GM12874 (cell line): ENCODE data around the gene BLACAT1.

ENCODE experiments used
- TF ChIP-seq, protein P1 (sequence below): IDR thresholded peaks from 2 replicates; pipeline ENCODE4 v1.5.1; 2011; ENCODE audit warnings: low read depth, mild to moderate bottlenecking, control low read depth, low read length, moderate library complexity; ENCODE audit not compliant: insufficient read depth

Gene BLACAT1

GRCh38 chr1:205492201-205492667 lies 36.4 kb upstream of the BLACAT1 start:
- TF ChIP-seq, protein P1, sequence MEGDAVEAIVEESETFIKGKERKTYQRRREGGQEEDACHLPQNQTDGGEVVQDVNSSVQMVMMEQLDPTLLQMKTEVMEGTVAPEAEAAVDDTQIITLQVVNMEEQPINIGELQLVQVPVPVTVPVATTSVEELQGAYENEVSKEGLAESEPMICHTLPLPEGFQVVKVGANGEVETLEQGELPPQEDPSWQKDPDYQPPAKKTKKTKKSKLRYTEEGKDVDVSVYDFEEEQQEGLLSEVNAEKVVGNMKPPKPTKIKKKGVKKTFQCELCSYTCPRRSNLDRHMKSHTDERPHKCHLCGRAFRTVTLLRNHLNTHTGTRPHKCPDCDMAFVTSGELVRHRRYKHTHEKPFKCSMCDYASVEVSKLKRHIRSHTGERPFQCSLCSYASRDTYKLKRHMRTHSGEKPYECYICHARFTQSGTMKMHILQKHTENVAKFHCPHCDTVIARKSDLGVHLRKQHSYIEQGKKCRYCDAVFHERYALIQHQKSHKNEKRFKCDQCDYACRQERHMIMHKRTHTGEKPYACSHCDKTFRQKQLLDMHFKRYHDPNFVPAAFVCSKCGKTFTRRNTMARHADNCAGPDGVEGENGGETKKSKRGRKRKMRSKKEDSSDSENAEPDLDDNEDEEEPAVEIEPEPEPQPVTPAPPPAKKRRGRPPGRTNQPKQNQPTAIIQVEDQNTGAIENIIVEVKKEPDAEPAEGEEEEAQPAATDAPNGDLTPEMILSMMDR, result no peak

DNA sequence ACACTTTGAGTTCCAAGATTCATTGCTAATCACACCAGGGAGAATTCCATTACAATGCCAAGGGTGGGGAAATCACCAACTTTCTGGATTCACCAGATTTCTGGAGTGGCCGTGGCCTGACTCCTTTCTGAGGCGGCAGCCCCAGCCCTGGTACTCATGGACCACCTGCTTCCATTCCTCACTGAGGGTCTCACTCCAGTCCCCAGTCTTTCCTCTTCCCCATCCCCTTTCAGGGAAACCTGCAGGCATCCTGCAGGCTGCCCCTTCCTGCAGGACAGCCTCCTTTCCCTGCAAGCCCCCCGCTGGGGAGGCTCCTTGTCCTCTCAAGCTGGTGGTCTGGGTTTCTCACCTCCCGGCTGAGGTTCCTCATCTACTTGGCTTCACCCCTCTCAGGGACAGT lies 35.9 kb upstream of the BLACAT1 start:
- TF ChIP-seq, protein P1, result no peak

- TF ChIP-seq, protein P1, result peak; percentile 73
These were observed 32.4 kb upstream of the BLACAT1 start for GRCh38 chr1:205488074-205488723.

GRCh38 chr1:205486258-205486657 lies 30.4 kb upstream of the BLACAT1 start:
- TF ChIP-seq, protein P1, result no peak

DNA sequence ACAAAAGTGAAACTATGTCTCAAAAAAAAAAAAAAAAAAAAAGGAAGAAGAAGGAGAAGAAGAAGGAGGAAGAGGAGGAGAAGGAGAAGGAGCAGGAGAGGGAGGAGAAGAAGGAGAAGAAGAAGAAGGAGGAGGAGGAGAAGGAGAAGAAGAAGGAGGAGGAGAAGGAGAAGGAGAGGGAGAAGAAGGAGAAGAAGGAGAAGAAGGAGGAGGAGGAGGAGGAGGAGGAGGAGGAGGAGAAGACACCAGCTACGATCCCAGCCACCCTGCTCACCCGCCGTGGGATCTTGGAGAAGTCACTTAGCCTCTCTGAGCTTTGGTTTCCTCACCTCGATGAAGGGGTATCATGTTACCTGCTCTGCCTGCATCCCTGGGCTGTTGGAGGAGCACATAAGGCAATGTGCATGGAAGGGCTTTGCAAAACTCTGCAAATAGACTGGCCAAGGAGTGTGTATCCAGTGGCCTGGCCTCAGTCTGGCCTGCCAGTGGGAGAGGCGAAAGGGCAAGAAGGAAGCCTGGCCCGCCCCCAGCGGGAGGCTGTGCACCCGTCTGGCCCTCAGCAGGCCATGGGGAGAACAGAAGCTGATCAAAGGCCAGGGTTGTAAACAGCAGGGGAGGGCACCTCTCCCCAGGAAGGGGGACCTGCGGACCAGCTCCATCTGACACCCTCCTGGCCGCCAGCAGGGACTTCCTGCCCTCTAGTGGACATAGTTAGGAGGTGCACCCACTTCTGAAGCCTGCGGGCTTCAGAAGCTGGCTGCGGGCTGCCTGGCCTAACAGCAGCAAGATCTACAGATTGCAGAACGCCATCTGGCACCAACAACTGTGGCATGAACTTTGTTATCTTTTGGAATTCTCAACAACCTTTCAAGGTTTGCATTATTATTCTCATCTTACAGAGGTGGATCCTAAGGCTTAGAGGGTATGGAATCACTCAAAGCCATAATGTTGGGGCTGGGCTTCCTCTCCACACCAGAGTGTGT lies 29.4 kb upstream of the BLACAT1 start:
- TF ChIP-seq, protein P1, result peak; percentile 94

GRCh38 chr1:205483372-205483771 lies 27.5 kb upstream of the BLACAT1 start:
- TF ChIP-seq, protein P1, result no peak

GRCh38 chr1:205481629-205482151 lies 25.8 kb upstream of the BLACAT1 start:
- TF ChIP-seq, protein P1, result no peak
